Natural killer cell (primary cell): ENCODE measurements around the gene ZNF181. TPM values are rescaled to one million over a fixed set of nuclear protein-coding genes. Genes with fewer than 3 reads are reported as not detected.

Source experiments
- ATAC-seq, 3 donors: fragments of 150-1000 bp in 2 of 3; fragments of 200-7000 bp in 1 of 3; cut with Tn5 transposase; 1 replicate in 1 of 3; 2 replicates in 2 of 3; pipeline ENCODE4 v1.10.0; 2021; ENCODE audit warnings: mild to moderate bottlenecking in 2 of 3, moderate library complexity in 2 of 3
- DNase-seq, 2 donors: peaks; one replicate each; pipeline versions ENCODE4 v3.0.0 to v3.0.0-alpha.2; 2013 to 2021; ENCODE audit warnings: mixed read lengths in 1 of 2
- H3K27ac ChIP-seq: one replicate; pipeline ENCODE4 v1.5.1; 2013; ENCODE audit warnings: mild to moderate bottlenecking, low read length
- H3K27me3 ChIP-seq: one replicate; pipeline ENCODE4 v1.6.1; 2013; ENCODE audit warnings: low read length; ENCODE audit not compliant: control insufficient read depth, insufficient read depth
- H3K36me3 ChIP-seq: one replicate; pipeline ENCODE4 v1.6.1; 2013; ENCODE audit warnings: low read length; ENCODE audit not compliant: control insufficient read depth, insufficient read depth
- H3K4me1 ChIP-seq: one replicate; pipeline ENCODE4 v1.6.1; 2013; ENCODE audit warnings: low read length; ENCODE audit not compliant: control insufficient read depth, insufficient read depth
- H3K4me3 ChIP-seq: one replicate; pipeline ENCODE4 v1.5.1; 2013; ENCODE audit warnings: low read length
- H3K9me3 ChIP-seq: one replicate; pipeline ENCODE4 v1.6.1; 2013; ENCODE audit warnings: low read length; ENCODE audit not compliant: control insufficient read depth, insufficient read depth
- H3K27ac Mint-ChIP-seq, 2 donors: one replicate each; pipeline ENCODE4 v1.8.0; 2022; ENCODE audit warnings: mild to moderate bottlenecking in 2 of 2, mixed read lengths in 2 of 2, moderate library complexity in 1 of 2
- H3K27me3 Mint-ChIP-seq, 2 donors: one replicate each; pipeline ENCODE4 v1.8.0; 2022; ENCODE audit warnings: low read depth in 2 of 2, mixed read lengths in 2 of 2
- H3K36me3 Mint-ChIP-seq: one replicate; pipeline ENCODE4 v1.8.0; 2022; ENCODE audit warnings: mixed read lengths
- H3K4me1 Mint-ChIP-seq, 2 donors: one replicate each; pipeline ENCODE4 v1.8.0; 2022; ENCODE audit warnings: mixed read lengths in 2 of 2
- H3K4me3 Mint-ChIP-seq: one replicate; pipeline ENCODE4 v1.8.0; 2022; ENCODE audit warnings: mild to moderate bottlenecking, moderate library complexity, mixed read lengths
- H3K9me3 Mint-ChIP-seq, 2 donors: one replicate each; pipeline ENCODE4 v1.8.0; 2022; ENCODE audit warnings: mixed read lengths in 2 of 2
- CTCF ChIP-seq: fragments of 200-600 bp; IDR thresholded peaks from one replicate; pipeline ENCODE4 v1.8.0; 2022; ENCODE audit warnings: antibody characterized with exemption
- WGBS: methylation state at CpG from one replicate; pipeline ENCODE4 v1.1.7; 2013; ENCODE audit warnings: missing lambda C conversion rate; ENCODE audit not compliant: insufficient coverage; 5-methylcytosine and 5-hydroxymethylcytosine counted together
- intact Hi-C: fragments of 100-400 bp; cut with micrococcal nuclease; formaldehyde crosslinking; loops from one replicate; pipeline ENCODE4 v1.14.2; 2022
- total RNA-seq, 4 donors: library from RNA; stranded (reverse); fragments of 120-200 nt in 1 of 4; gene quantifications; one replicate each; pipeline versions ENCODE4 v1.2.3 to v1.2.4, GENCODE V29; 2013 to 2022

ZNF181 gene
- total RNA-seq, 3 donors from 2014 or later (not counting 1 experiment from before 2014, with no cell fraction given), result 3.2 to 3.7 (median 3.5) TPM

- no peaks in the 10 kb centered on the region for H3K27me3 ChIP-seq
- H3K36me3 ChIP-seq, result no peaks in the 10 kb centered on the region
- peaks cover 8 to 9% of the 10 kb centered on the region in 2 donors for H3K27me3 Mint-ChIP-seq
- peak within 1 kb of the TSS; percentile 92 for H3K4me3 Mint-ChIP-seq
- H3K27ac Mint-ChIP-seq, result peak within 1 kb of the TSS; percentile 81 to 86
- WGBS, result 2% methylated on average over 68 of the region's 69 CpGs
- H3K4me3 ChIP-seq, result peak within 1 kb of the TSS; percentile 72
- peaks cover 10% of the 10 kb centered on the region for H3K4me1 ChIP-seq
- no peaks in the 10 kb centered on the region for H3K9me3 Mint-ChIP-seq
- peaks cover 13 to 19% of the 10 kb centered on the region in 2 donors for H3K4me1 Mint-ChIP-seq
- intact Hi-C loops, result loop anchor here (1.0 kb wide), 2 partner anchors 40 to 96 kb away; partner anchors contain the start of genes SCGB2B2 and ZNF302
- ATAC-seq (peak; percentile 96 to 97 (median 97)), DNase-seq (peak; percentile 83 to 95)
- TF ChIP-seq CTCF, result no peak
- no peaks in the 10 kb centered on the region for H3K9me3 ChIP-seq
- peak within 1 kb of the TSS; percentile 73 for H3K27ac ChIP-seq
- H3K36me3 Mint-ChIP-seq, result no peaks in the 10 kb centered on the region
Observed at GRCh38 chr19:34772697-34773554, 38.9 kb downstream of the ZNF181 start, which contains the start of gene ZNF599. TSS of gene ZNF599 (minus strand) at chr19:34773215. CDS start at chr19:34772841, 374 bp downstream.

- Histone ChIP-seq H3K27ac (no peak overlapping the region), H3K27me3 (no peaks in the 10 kb centered on the region), H3K4me1 (peaks cover 10% of the 10 kb centered on the region), H3K4me3 (no peak overlapping the region), H3K36me3 (no peaks in the 10 kb centered on the region), H3K9me3 (no peaks in the 10 kb centered on the region)
- no CpG with 5 or more reads among the region's 2 CpGs for WGBS
- peaks cover 13 to 19% of the 10 kb centered on the region in 2 donors for H3K4me1 Mint-ChIP-seq
- no peaks in the 10 kb centered on the region for H3K36me3 Mint-ChIP-seq
- TF ChIP-seq CTCF, result no peak
- peaks cover 8 to 9% of the 10 kb centered on the region in 2 donors for H3K27me3 Mint-ChIP-seq
- H3K4me3 Mint-ChIP-seq, result peak overlapping the region; percentile 92
- DNase-seq, result no peak
- no peaks in the 10 kb centered on the region for H3K9me3 Mint-ChIP-seq
- ATAC-seq, result no peak
- peak overlapping the region; percentile 81 to 86 for H3K27ac Mint-ChIP-seq
- intact Hi-C loops, result loop anchor here (1.0 kb wide), 2 partner anchors 40 to 96 kb away; partner anchors contain the start of genes SCGB2B2 and ZNF302
Observed at GRCh38 chr19:34773555-34773864, 39.5 kb downstream of the ZNF181 start.

- TF ChIP-seq CTCF, result no peak
- H3K4me3 Mint-ChIP-seq, result no peak overlapping the region
- no peaks in the 10 kb centered on the region for H3K36me3 ChIP-seq
- H3K27ac ChIP-seq, result no peak overlapping the region
- DNase-seq (no peak), ATAC-seq (no peak)
- no peaks in the 10 kb centered on the region for H3K9me3 ChIP-seq
- H3K27me3 ChIP-seq, result no peaks in the 10 kb centered on the region
- H3K36me3 Mint-ChIP-seq, result no peaks in the 10 kb centered on the region
- intact Hi-C loops, result no loop called here
- H3K4me1 ChIP-seq, result peaks cover 10% of the 10 kb centered on the region
- H3K27me3 Mint-ChIP-seq, result peaks cover 8 to 9% of the 10 kb centered on the region in 2 donors
- WGBS, result 68% methylated on average over 2 of the region's 2 CpGs
- no peaks in the 10 kb centered on the region for H3K9me3 Mint-ChIP-seq
- H3K4me3 ChIP-seq, result no peak overlapping the region
- H3K4me1 Mint-ChIP-seq, result peaks cover 13 to 19% of the 10 kb centered on the region in 2 donors
- no peak overlapping the region for H3K27ac Mint-ChIP-seq
Observed at GRCh38 chr19:34774857-34775256, 40.8 kb downstream of the ZNF181 start.
